Rectal smooth muscle tissue (tissue), 1 donor: ENCODE results near the gene GDA.
A peak's percentile ranks its signal among the peaks of the same experiment; 100 is the strongest.

Source experiments
- H3K27ac ChIP-seq: one replicate; pipeline ENCODE4 v1.7.0; 2013; ENCODE audit warnings: low read depth, low read length, inconsistent platforms
- H3K27me3 ChIP-seq: one replicate; pipeline ENCODE4 v1.7.0; 2013; ENCODE audit warnings: low read length; ENCODE audit not compliant: control insufficient read depth, insufficient read depth
- H3K36me3 ChIP-seq: one replicate; pipeline ENCODE4 v1.7.0; 2013; ENCODE audit warnings: low read length; ENCODE audit not compliant: control insufficient read depth, insufficient read depth
- H3K4me1 ChIP-seq: one replicate; pipeline ENCODE4 v1.7.0; 2013; ENCODE audit warnings: low read length; ENCODE audit not compliant: control insufficient read depth, insufficient read depth
- H3K4me3 ChIP-seq: one replicate; pipeline ENCODE4 v1.7.0; 2013; ENCODE audit warnings: low read length
- H3K9ac ChIP-seq: one replicate; pipeline ENCODE4 v1.7.0; 2013; ENCODE audit warnings: low read length

Gene GDA

DNA sequence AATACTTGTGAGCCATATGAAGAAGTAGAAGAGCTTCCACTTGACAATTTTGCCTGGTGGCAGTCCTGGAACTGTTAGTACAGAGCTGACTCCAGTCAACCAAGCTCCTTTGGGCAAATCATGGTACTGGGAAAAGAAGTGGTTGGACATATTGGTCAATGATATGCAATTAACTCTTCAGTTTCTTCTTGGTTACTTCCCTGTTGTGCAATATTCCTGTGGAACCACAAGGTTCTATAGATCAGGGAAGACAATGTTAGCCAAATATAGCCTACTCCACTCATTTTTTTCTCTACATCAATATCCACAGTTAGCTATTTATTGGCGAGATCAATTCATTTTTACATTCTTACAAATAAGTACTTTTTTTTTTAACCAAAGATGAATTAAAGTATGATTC lies 14.4 kb upstream of the GDA start:
- no peak overlapping the region for H3K27ac ChIP-seq
- H3K4me1 ChIP-seq: no peaks in the 10 kb centered on the region
- H3K27me3 ChIP-seq: no peaks in the 10 kb centered on the region
- no peak overlapping the region for H3K9ac ChIP-seq
- no peak overlapping the region for H3K4me3 ChIP-seq
- no peaks in the 10 kb centered on the region for H3K36me3 ChIP-seq

GRCh38 chr9:72137697-72138365 lies 11.4 kb upstream of the GDA start:
- Histone ChIP-seq H3K4me3 (no peak overlapping the region), H3K9ac (no peak overlapping the region), H3K27ac (no peak overlapping the region), H3K36me3 (no peaks in the 10 kb centered on the region), H3K27me3 (no peaks in the 10 kb centered on the region), H3K4me1 (no peaks in the 10 kb centered on the region)

- Histone ChIP-seq H3K27ac (no peak overlapping the region), H3K9ac (no peak overlapping the region), H3K36me3 (no peaks in the 10 kb centered on the region), H3K27me3 (no peaks in the 10 kb centered on the region), H3K4me3 (no peak overlapping the region), H3K4me1 (no peaks in the 10 kb centered on the region)
These were observed 10.0 kb upstream of the GDA start for GRCh38 chr9:72139226-72139625.

DNA sequence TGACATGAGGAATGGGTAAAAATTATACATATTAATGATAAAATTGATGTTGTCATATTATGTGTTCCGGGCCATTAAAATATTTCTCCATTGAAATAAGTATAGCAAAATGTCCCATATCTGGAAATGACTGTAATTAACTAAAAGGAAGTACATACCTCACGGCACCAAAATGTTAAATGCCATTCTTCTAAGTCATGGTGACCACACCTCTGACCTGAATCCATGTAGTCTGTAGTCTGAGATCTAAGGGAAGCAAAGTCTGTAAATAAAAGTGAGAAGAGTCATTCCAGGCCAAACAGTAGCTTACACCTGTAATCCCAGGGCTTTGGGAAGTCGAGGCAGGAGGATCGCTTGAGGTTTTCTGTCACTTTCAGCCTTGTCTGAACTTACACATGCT lies 8.7 kb upstream of the GDA start:
- Histone ChIP-seq H3K9ac (no peak overlapping the region), H3K27ac (no peak overlapping the region), H3K4me3 (no peak overlapping the region), H3K36me3 (no peaks in the 10 kb centered on the region), H3K4me1 (no peaks in the 10 kb centered on the region), H3K27me3 (no peaks in the 10 kb centered on the region)

DNA sequence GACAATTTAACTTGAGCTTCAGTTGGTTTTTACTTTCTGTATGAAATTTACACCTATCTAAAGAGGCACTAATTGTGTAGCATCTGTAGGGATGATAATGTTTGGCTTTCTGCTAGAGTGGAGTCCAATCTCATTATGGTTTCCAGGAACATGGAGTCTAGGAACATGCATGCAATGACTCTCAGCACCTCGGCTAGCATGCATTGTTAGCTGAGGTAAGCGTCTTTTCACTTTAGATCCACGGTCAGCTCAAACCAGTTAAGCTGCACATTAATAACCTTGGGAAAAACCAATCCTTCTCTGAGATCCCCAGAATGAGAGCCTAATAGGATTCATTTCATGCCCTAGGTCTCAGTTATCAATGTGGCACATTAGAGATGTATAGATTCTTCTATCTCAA lies 7.8 kb upstream of the GDA start:
- H3K27me3 ChIP-seq: no peaks in the 10 kb centered on the region

GRCh38 chr9:72144756-72145492 lies 4.3 kb upstream of the GDA start:
- H3K27ac ChIP-seq: no peak overlapping the region
- no peak overlapping the region for H3K9ac ChIP-seq
- no peaks in the 10 kb centered on the region for H3K27me3 ChIP-seq

More for the DNA sequence above, 7.8 kb upstream of the GDA start:
- H3K9ac ChIP-seq: no peak overlapping the region
- no peak overlapping the region for H3K27ac ChIP-seq
- H3K4me1 ChIP-seq: no peaks in the 10 kb centered on the region
- H3K4me3 ChIP-seq: no peak overlapping the region
- no peaks in the 10 kb centered on the region for H3K36me3 ChIP-seq

DNA sequence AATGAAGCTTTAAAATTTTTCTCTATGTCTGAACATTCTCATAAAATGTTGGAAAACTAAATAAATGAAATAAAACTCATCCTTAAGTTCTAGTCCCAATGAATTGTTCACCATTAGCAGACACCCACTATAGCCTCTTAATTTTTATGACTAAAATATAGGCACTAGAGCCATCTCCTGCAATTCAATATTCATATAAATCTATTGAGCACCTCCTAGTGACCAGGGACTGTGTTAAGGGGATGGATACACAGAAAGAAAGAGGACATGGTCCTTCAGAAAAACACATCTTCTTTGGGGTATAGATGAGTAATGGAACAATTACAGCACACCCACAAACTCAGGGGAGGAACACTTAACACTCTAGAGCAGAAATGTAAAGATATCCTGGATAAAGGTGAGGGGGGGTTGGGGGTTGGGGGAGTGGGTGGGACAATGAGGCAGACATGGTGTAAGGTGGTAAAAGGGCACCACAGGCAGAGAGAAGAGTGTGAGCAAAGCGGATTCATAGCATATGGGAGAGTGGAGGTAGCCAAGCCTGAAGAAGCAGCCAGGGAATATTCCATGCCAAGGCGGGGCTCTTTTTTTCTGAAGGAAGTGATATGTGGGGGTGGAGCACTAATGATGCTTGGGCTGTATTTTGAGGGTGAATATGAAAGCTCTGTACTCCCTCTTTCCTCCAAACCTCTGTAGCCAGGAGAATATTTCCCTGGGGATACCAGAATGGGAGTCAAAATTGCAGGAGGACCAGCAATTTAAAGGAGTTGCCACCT lies 3.3 kb upstream of the GDA start:
- Histone ChIP-seq H3K4me3 (no peak overlapping the region), H3K27ac (no peak overlapping the region), H3K36me3 (no peaks in the 10 kb centered on the region), H3K9ac (no peak overlapping the region), H3K27me3 (no peaks in the 10 kb centered on the region), H3K4me1 (no peaks in the 10 kb centered on the region)

More at GRCh38 chr9:72144756-72145492, 4.3 kb upstream of the GDA start:
- Histone ChIP-seq H3K4me3 (no peak overlapping the region), H3K4me1 (no peaks in the 10 kb centered on the region), H3K36me3 (no peaks in the 10 kb centered on the region)

DNA sequence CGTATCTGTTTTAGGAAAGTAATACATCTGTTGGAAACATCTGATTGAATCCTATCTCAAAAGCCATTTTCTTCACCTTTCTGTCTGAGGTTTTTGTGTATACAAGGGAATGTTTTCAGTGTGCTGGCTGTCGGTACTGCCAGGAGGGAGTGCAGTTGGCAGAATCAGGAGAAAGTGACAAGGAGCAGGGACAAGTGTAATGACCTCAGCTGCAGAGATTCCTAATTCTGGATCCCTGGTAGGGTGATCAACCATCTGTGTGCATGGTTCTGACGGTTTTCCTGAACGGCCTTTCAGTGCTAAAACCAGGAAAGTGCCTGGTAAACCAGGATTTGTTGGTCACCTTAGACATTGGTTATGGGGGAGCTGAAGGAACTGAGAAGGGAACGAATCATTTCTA lies 1.6 kb upstream of the GDA start:
- no peak overlapping the region for H3K27ac ChIP-seq
- H3K27me3 ChIP-seq: no peaks in the 10 kb centered on the region

DNA sequence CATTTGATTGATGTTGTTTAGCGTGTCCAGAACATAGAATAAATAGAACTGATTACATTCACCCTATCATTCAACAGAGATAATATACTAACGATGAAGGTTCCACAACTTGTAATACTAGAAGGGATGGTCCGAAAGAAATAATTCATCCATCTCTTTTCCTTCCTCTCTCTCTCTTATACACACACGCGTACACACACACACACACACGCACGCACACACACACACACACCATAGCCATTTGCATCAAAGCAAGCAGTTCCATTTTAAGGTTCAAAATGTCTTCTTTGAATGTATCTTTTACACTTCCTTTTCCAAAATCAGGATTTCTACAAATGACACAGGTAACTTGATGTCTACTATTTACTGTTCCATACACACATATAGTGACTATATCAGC lies 887 bp downstream of the GDA start:
- Histone ChIP-seq H3K4me1 (no peaks in the 10 kb centered on the region), H3K36me3 (no peaks in the 10 kb centered on the region), H3K9ac (no peak overlapping the region), H3K27ac (no peak overlapping the region), H3K27me3 (no peaks in the 10 kb centered on the region), H3K4me3 (no peak overlapping the region)

More for the DNA sequence above, 1.6 kb upstream of the GDA start:
- H3K4me3 ChIP-seq: no peak overlapping the region
- no peaks in the 10 kb centered on the region for H3K4me1 ChIP-seq
- H3K36me3 ChIP-seq: no peaks in the 10 kb centered on the region
- H3K9ac ChIP-seq: no peak overlapping the region

DNA sequence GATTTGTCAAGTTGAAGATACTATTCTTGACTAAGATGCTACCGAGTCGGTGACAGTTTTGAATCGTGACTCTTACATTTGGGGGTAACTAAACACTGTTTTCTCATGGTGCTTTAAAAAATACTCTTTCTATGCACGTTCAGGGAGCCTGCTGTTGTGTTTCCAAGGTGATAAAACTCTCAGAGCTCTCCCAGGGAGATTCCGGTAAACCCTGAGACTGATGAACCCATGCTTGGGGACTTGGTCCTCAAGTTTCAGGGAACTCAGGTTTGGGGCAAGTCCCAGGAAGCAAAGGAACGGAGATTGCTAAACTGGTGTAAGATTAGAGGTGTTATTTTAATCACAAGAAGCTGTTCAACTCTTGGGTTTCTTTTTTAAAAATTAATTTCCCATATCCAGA lies 1.4 kb downstream of the GDA start:
- H3K36me3 ChIP-seq: no peaks in the 10 kb centered on the region
- peaks cover 2% of the 10 kb centered on the region for H3K27me3 ChIP-seq
- H3K27ac ChIP-seq: no peak overlapping the region
- no peak overlapping the region for H3K9ac ChIP-seq
- H3K4me3 ChIP-seq: no peak overlapping the region
- H3K4me1 ChIP-seq: no peaks in the 10 kb centered on the region

DNA sequence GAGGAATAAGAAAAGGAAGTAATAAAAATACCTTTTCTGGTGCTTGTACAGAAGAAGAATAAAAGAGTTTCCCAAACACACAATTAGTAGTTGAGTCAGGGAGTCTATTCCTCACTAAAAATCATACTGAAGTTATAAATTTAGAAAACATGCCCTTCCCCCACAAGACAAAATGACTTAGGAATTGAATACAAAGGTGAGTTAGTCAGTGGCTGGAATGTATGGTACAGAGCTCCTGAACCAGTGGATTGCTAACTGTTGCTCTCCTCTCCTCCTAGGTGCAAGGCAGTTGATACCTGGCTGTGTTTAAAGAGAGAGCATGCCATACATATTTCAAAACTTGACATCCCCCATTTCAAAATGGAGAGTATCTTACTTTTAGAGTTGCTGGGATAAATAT lies 1.9 kb downstream of the GDA start:
- no peaks in the 10 kb centered on the region for H3K4me1 ChIP-seq
- H3K36me3 ChIP-seq: no peaks in the 10 kb centered on the region
- no peak overlapping the region for H3K27ac ChIP-seq
- no peak overlapping the region for H3K4me3 ChIP-seq
- H3K9ac ChIP-seq: no peak overlapping the region
- H3K27me3 ChIP-seq: peaks cover 2% of the 10 kb centered on the region

GRCh38 chr9:72154468-72155285 lies 5.4 kb downstream of the GDA start:
- Histone ChIP-seq H3K27ac (no peak overlapping the region), H3K4me1 (no peaks in the 10 kb centered on the region), H3K36me3 (no peaks in the 10 kb centered on the region), H3K9ac (no peak overlapping the region), H3K27me3 (peaks cover 2% of the 10 kb centered on the region), H3K4me3 (peak overlapping the region; percentile 16)
